ENCODE measurements around the gene TEDC1. TPM values are rescaled to one million over a fixed set of nuclear protein-coding genes. Genes with fewer than 3 reads are reported as not detected.

TEDC1 gene
- total RNA-seq, 2 experiments from 2014 or later: 43.3 to 47.6 TPM

DNA sequence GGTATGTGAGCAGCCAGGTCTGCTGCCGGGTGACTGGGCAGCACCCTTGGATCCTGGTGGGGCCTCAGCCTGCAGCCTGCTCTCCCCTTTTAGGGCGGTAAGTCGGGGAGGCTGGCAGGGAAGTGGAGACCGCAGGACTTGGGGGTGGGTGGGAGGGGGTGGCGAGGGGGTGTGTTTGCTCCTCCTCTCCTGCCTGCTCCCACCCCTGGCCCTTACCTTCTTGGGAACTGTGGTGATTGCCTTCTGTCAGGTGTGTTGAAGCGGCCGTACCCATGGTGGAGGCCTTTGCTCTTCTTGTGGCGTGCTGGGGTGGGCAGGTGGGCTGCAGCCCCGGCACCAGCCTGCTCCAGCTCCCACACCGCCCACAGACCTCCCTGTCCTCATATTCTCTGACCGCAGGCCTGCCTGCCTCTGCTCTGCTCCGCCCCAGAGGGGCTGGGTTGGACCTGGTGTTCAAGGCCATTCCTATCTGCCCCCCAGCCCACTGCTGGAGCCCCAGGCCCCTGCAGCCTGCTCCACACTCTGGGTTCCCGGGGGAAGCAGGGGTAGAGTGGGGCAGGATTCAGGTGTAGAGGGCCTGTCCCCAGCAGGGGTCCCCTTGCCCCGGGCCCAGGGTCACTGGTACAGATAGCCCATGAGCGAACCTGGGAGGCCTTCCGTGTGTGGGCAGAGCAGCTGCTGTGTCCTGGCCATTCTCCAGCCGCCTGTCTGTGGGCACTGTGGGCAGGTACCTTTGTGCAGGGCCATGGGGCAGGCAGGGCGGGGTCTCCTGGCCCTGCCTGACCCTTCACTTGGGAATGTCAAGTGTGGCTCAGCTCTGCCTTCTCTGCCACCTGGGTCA, 5.2 kb downstream of the TEDC1 start:
- Mint-ChIP-seq H3K27me3 (no peaks in the 10 kb centered on the region), H3K4me3 (no peak overlapping the region), H3K4me1 (peaks cover 5% of the 10 kb centered on the region), H3K9me3 (no peaks in the 10 kb centered on the region), H3K27ac (no peak overlapping the region), H3K36me3 (no peaks in the 10 kb centered on the region)
- no peak for ATAC-seq (ENCODE audit: low read depth)
- DNase-seq: peak; percentile 17
- POLR2A ChIA-PET: no interaction called here

DNA sequence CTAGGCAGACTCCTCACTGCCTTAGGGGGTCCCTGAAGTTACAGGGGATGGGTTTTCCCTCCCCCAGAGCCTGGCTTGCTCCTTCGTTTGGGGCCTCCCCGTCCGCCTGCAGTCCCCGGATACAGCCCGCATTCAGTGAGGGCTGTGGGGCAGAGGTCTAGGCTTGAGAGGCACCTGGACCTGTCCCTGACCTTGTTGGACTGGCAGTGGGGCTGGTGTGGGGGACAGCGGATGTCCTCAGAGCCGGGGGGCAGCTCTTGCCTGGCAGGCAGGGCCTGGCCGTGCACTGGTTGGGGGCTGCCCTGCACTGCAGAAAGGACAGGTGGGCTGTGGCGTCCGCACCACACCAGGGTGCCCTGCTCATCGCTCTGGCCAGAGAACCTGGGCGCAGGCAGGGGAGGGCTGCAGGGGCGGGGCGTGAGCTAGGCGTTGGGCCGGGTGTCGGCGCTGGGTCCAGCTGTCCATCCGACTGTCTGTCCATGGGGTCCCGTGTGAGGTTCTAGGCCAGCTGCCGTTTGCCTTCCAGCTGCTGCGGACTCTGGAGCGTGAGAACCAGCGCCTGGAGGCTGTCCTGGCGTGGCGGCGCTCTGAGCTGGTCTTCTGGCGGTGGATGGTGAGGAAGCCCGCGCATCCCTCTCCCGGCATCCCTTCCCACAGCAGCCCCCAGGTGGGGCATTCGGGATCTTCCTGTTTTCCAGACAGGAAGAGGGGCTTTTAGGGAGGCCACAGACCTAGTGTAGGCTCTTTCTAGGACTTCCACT, 6.0 kb downstream of the TEDC1 start:
- no peak for ATAC-seq (ENCODE audit: low read depth)
- Mint-ChIP-seq H3K36me3 (no peaks in the 10 kb centered on the region), H3K4me1 (peaks cover 1% of the 10 kb centered on the region), H3K4me3 (no peak overlapping the region), H3K9me3 (no peaks in the 10 kb centered on the region), H3K27ac (no peak overlapping the region), H3K27me3 (no peaks in the 10 kb centered on the region)
- POLR2A ChIA-PET: no interaction called here
- no peak for DNase-seq

DNA sequence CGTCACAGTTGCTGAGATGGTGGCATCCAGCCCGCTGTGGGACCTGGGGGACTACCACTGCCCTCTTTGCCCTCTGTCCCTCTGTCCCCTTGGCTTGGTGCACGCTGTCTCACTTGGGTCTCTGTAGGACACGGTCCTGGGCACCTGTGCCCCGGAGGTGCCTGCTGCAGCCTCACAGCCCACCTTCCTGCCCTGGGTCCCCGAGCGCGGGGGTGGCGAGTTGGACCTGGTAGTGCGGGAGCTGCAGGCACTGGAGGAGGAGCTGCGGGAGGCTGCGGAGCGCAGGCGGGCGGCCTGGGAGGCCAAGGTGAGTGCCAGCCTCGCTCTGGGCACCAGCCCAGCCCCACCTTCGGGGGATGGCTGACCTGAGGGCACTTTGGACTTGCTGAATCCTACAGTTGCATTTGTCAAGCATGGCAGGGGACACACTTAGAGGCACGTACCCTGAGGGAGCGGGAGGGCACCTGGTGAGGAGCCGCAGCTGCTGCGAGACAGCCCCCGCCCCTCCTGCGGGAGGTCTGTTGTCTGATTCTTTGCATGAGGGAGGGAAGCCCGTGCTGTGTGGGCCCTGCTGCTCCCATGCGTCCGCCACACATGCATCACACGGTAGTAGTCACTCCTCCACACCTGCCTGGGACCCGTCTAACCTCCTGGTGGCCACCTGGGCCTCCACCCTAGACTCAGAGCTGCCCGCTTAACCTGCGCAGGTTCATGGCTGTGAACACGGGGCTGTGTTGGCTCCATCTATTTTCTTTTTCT, 6.8 kb downstream of the TEDC1 start:
- Mint-ChIP-seq H3K36me3 (no peaks in the 10 kb centered on the region), H3K9me3 (no peaks in the 10 kb centered on the region), H3K27ac (no peak overlapping the region), H3K4me1 (no peaks in the 10 kb centered on the region), H3K4me3 (no peak overlapping the region), H3K27me3 (no peaks in the 10 kb centered on the region)
- no peak for DNase-seq
- POLR2A ChIA-PET: no interaction called here
- no peak for ATAC-seq (ENCODE audit: low read depth)

DNA sequence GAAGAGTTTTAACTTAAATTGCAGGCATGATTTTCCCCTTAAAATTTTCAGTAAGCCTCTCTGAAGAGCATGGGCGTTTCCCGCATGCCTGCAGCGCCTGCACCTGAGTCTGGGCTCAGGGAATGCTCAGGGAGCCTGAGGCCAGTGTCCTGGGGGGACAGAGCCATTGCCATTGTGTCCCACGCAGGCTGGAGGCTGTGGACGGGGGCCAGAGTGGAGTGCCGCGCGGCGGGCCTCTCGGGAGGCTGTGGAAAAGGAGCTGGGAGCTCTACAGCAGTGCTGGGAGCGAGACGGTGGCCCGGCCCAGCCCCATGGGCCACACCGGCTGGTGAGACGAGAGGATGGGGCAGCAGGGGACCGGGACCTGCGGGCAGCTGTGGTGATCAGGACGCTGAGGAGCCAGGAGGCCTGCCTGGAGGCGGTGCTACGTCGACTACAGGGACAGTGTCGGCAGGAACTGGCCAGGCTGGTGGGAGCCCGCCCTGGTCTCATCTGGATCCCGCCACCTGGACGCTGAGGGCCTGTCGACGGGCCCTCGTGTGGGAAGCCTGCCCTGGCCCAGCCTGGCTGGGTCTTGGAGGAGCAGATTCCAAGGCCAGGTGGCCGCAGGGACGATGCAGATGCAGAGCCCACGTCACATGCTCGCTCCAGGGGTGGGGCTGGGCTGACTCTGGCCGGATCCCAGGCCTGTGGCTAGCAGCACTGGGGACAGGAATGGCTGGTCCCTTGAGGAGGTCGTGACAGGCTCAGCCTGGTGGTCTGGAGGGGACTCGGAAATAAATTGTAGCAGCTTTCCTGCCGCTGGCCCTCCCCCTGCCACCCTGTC, 7.6 kb downstream of the TEDC1 start:
- Mint-ChIP-seq H3K36me3 (no peaks in the 10 kb centered on the region), H3K4me1 (no peaks in the 10 kb centered on the region), H3K4me3 (no peak overlapping the region), H3K9me3 (no peaks in the 10 kb centered on the region), H3K27ac (no peak overlapping the region), H3K27me3 (peaks cover 1% of the 10 kb centered on the region)
- no peak for DNase-seq
- POLR2A ChIA-PET: interaction anchor here (0.7 kb wide), 1 partner anchor 167 kb away, joined by 3 read pairs; no protein-coding TSS in a partner anchor
- no peak for ATAC-seq (ENCODE audit: low read depth)

DNA sequence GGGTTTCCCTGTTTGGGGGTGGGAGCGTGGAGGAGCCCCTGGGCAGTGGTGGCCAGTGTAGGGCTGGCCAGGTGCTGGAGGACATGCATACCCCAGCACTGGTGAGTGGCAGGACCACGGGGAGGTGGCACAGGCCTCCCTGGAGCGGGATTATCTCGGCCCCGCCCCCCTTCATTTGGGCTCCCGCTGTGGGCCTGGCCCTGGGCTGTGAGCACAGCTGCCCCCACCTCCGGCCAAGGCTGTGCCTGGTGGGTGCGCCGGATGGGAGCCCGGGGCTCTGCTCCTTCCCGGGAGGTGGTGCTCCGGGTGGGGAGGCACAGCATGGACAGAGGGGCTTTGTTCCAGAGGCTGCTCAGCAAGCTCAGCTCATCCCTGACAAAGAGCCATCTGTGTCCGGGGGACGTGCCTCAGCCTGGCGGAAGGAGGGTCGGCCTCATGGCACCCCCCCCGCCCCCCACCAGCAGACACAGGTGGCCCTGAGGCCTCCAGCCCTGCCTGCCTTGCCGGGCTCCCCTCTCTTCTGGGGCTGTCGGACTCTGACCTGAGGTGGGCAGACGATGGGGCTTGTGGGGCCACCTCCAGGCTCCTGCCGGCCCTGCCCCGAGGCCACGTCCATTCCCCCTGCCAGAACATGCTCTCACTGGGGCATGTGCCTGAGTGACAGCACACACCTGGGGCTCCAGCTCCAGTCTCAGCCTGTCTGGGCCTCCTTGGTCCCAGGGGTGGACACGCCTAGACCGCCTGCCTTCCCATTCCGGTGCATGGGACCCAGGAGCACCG, 8.4 kb downstream of the TEDC1 start:
- no peak overlapping the region for H3K4me3 Mint-ChIP-seq
- ATAC-seq (ENCODE audit: low read depth): no peak

DNA sequence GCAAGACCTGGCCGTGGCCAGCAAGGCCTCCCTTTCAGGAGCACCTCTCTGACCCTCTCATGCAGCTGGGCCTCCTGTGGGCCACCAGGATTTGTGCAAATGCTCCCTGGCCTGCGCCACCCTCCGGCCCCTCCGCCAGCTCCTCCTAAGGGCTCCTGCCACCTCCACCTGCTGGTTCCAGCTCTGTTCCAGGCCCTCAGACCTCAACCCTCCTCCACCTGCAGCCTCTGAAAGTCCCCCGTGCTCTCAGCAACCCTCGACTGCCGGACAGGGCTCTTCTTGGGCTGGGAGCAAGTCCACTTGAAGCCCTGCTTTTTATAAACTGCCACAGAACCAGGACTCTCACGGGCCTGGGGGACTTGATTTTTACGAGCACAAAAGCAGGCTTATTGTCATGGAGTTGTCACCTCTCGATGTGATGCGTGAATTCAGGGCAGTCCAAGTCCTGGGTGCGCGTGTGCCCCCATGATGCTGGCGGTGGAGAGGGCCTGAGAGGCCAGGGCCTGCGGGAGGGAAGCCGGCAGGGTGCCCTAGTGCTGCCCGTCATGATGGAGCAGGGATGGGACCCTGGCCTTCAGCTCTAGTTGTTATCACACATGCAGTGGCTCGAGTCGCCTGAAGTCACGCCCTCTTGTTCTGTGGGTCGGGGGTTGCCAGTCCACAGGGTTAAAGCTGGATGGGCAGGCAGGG, 9.1 kb downstream of the TEDC1 start:
- no peaks in the 10 kb centered on the region for H3K4me1 Mint-ChIP-seq
- POLR2A ChIA-PET: interaction anchor here (2.0 kb wide), 1 partner anchor 9 kb away, joined by 7 read pairs; the partner anchor contains the start of gene TEDC1
- DNase-seq: peak; percentile 28
- H3K27ac Mint-ChIP-seq: no peak overlapping the region
- H3K27me3 Mint-ChIP-seq: peaks cover 2% of the 10 kb centered on the region
- no peaks in the 10 kb centered on the region for H3K36me3 Mint-ChIP-seq
- H3K4me3 Mint-ChIP-seq: no peak overlapping the region
- H3K9me3 Mint-ChIP-seq: no peaks in the 10 kb centered on the region
- no peak for ATAC-seq (ENCODE audit: low read depth)

More for the DNA sequence above, 8.4 kb downstream of the TEDC1 start:
- no peaks in the 10 kb centered on the region for H3K4me1 Mint-ChIP-seq
- H3K9me3 Mint-ChIP-seq: no peaks in the 10 kb centered on the region
- POLR2A ChIA-PET: interaction anchor here (0.7 kb wide), 1 partner anchor 168 kb away, joined by 3 read pairs; no protein-coding TSS in a partner anchor
- peaks cover 2% of the 10 kb centered on the region for H3K27me3 Mint-ChIP-seq
- DNase-seq: no peak
- no peaks in the 10 kb centered on the region for H3K36me3 Mint-ChIP-seq
- no peak overlapping the region for H3K27ac Mint-ChIP-seq

DNA sequence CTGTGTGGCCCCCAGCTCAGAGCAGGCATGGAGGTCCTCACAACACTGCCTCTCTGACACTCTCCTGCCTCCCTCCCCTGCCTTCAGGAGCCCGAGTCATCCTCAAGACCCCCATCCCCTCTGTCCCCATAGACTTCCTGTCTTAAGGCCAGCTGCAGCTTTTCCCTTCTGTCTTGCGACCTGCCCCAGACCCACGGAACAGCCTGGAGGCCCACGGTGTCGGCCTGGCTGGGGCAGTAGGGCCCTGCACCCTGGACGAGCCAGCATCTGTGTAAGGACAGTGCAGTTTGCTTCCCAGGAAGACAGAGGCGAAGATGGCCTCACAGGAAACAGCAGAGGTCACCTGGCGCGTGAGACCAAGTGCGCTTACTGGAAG, 9.7 kb downstream of the TEDC1 start:
- ATAC-seq (ENCODE audit: low read depth) (no peak), DNase-seq (peak; percentile 23)
- Mint-ChIP-seq H3K4me1 (no peaks in the 10 kb centered on the region), H3K4me3 (no peak overlapping the region), H3K36me3 (no peaks in the 10 kb centered on the region), H3K27me3 (peaks cover 2% of the 10 kb centered on the region), H3K27ac (no peak overlapping the region), H3K9me3 (no peaks in the 10 kb centered on the region)
- POLR2A ChIA-PET: interaction anchor here (2.0 kb wide), 1 partner anchor 9 kb away, joined by 7 read pairs; the partner anchor contains the start of gene TEDC1

DNA sequence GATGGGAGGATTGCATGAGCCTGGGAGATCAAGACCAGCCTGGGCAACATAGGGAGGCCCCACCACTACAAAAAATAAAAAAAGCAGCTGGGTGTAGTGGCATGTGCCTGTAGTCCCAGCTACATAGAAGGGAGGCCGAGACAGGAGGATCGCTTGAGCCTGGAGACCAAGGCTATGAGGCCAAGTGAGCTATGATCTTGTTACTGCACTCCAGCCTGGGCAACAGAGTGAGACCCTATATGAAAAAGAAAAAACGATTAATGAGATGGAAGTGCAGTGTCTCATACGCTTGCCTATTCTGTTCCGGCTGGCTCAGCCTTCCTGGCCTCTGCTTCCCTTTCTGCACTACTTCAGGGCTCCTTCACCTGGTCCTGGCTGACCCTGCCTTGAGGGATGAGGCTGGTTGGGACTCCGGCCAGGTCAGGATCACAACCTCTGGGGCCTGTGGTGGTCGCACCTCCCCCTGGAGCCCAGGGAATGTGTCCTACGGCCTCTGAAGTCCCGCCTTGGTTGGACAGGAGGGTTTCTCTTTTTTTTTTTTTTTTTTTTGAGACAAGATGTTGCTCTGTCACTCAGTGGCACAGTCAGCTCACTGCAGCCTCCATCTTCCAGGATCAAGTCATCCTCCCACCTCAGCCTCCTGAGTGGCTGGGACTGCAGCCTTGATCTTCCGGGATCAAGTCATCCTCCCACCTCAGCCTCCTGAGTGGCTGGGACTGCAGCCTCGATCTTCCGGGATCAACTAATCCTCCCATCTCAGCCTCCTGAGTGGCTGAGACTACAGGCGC, 10.7 kb downstream of the TEDC1 start:
- H3K27ac Mint-ChIP-seq: no peak overlapping the region
- DNase-seq (peak; percentile 17), ATAC-seq (ENCODE audit: low read depth) (no peak)
- no peaks in the 10 kb centered on the region for H3K36me3 Mint-ChIP-seq
- no peaks in the 10 kb centered on the region for H3K4me1 Mint-ChIP-seq
- H3K4me3 Mint-ChIP-seq: no peak overlapping the region
- peaks cover 2% of the 10 kb centered on the region for H3K27me3 Mint-ChIP-seq
- POLR2A ChIA-PET: interaction anchor here (2.0 kb wide), 1 partner anchor 10 kb away, joined by 7 read pairs; the partner anchor contains the start of gene TEDC1
- no peaks in the 10 kb centered on the region for H3K9me3 Mint-ChIP-seq

DNA sequence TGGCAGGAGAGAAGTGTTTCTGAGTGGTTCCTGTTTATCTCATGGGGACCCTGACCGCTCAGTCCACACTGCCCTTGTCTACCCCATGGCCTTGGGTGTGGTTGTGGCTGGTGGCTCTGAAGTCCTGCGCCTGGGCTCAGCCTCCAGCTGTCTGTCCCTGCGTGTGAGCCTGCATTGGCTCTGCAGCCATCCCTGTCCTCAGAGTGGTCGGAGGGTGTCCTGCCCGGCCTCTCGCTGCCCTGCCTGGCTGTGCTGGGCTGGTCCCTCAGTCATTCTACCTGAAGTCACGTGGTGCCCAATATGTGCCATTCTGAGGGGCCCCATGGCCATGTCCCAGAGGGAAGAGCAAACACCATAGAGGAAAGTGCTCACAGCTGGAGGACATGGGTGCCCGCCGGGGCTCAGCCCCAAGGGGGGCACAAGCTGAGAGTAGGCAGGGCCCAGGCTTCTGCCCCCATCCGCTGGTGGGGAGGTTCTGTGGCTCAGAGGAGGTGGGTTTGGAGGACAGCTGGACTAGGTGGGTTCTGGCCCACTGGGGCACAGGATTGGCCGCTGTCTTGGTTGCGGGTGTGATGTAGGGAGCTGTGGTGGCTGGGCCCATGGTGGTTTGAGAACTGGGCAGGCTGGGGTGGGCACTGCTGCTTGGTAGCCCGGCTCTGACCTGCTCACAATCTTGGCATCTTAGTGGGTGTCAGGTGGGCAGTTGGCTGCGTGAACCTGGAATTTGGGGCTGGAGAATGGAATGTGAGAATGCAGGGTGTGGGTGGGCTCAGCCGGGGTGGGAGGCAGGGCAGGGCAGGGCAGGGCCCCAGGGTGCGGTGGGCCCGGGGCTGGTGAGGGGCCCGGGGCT, 11.6 kb downstream of the TEDC1 start:
- H3K4me3 Mint-ChIP-seq: no peak overlapping the region
- H3K9me3 Mint-ChIP-seq: no peaks in the 10 kb centered on the region
- no peaks in the 10 kb centered on the region for H3K36me3 Mint-ChIP-seq
- peaks cover 2% of the 10 kb centered on the region for H3K4me1 Mint-ChIP-seq
- POLR2A ChIA-PET: no interaction called here
- ATAC-seq (ENCODE audit: low read depth): no peak
- peaks cover 4% of the 10 kb centered on the region for H3K27me3 Mint-ChIP-seq
- DNase-seq: peak; percentile 20
- H3K27ac Mint-ChIP-seq: no peak overlapping the region

DNA sequence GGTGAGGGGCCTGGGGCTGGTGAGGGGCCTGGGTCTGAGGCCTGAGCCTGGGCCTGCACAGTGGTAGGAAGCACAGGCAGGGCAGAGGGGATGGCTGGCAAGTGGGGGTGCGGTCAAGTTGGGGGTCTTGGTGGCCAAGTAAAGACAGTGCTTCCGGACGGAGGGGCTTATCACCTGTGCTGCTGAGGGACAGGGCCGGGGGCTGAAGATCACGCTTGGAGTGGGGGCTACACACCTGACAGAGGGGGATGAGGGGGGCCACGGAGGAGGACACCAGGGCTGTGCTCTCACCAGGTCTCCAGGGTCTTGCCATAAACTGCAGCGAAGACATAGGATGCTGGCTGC, 12.2 kb downstream of the TEDC1 start:
- Mint-ChIP-seq H3K4me1 (peaks cover 6% of the 10 kb centered on the region), H3K4me3 (no peak overlapping the region), H3K36me3 (no peaks in the 10 kb centered on the region), H3K27me3 (peaks cover 8% of the 10 kb centered on the region), H3K9me3 (no peaks in the 10 kb centered on the region), H3K27ac (no peak overlapping the region)
- DNase-seq (peak; percentile 18), ATAC-seq (ENCODE audit: low read depth) (no peak)
- POLR2A ChIA-PET: no interaction called here

Measured in activated naive CD8-positive, alpha-beta T cell treated with anti-CD3 and anti-CD28 coated beads, Interleukin-2, amount 10 ng/mL, durations not matched to agents 7 days and 5 days (primary cell).